HEK293 (cell line): Measurements from ENCODE around the gene HTT.

Source experiments
- CTCF ChIA-PET: fragments of 350-600 bp; formaldehyde crosslinking; extraction: SDS; loops from one replicate; lab custom pipeline; 2021; ENCODE audit warnings: antibody characterized with exemption; lab: Yijun Ruan, JAX
- POLR2A ChIA-PET: fragments of 300-600 bp; formaldehyde crosslinking; extraction: SDS; loops from one replicate; lab custom pipeline; 2020; ENCODE audit warnings: antibody characterized with exemption, inconsistent platforms; lab: Yijun Ruan, JAX
- H3K27ac ChIP-seq: fragments of 200-500 bp; sonication (Bioruptor generic); 2 replicates; pipeline ENCODE4 v1.5.1; 2014; ENCODE audit warnings: low read depth, low read length, control low read depth, inconsistent platforms; ENCODE audit errors: extremely low read depth
- H3K36me3 ChIP-seq, 2 experiments: fragments of 200-500 bp in 1 of 2; sonication (Bioruptor generic) in 1 of 2; 1 replicate in 1 of 2; 2 replicates in 1 of 2; pipeline ENCODE4 v1.5.1; 2014 to 2017; ENCODE audit warnings: inconsistent platforms in 2 of 2, low read length in 2 of 2; ENCODE audit not compliant: control insufficient read depth in 2 of 2, insufficient read depth in 1 of 2
- H3K4me1 ChIP-seq: fragments of 200-500 bp; sonication (Bioruptor generic); 2 replicates; pipeline ENCODE4 v1.5.1; 2014; ENCODE audit warnings: mild to moderate bottlenecking, low read length, inconsistent platforms; ENCODE audit not compliant: control insufficient read depth, insufficient read depth
- H3K4me3 ChIP-seq: 2 replicates; pipeline ENCODE4 v1.5.1; 2011; ENCODE audit warnings: low read depth, mild to moderate bottlenecking, control low read depth, low read length, moderate library complexity
- H3K9me3 ChIP-seq: fragments of 200-500 bp; sonication (Bioruptor generic); 2 replicates; pipeline ENCODE4 v1.5.1; 2014; ENCODE audit warnings: low read depth, low read length, inconsistent platforms; ENCODE audit not compliant: control insufficient read depth, insufficient read depth
- HIC1 ChIP-seq: fragments of 450-650 bp; formaldehyde crosslinking; IDR thresholded peaks from 2 replicates; pipeline ENCODE4 v1.5.1; 2016; ENCODE audit warnings: missing biosample characterization, missing genetic modification characterization
- IKZF3 ChIP-seq: fragments of 450-650 bp; IDR thresholded peaks from 2 replicates; pipeline ENCODE4 v1.5.0; 2018; ENCODE audit warnings: missing biosample characterization, mild to moderate bottlenecking, missing genetic modification characterization, moderate library complexity
- KLF1 ChIP-seq: fragments of 450-650 bp; formaldehyde crosslinking; IDR thresholded peaks from 2 replicates; pipeline ENCODE4 v1.5.1; 2016; ENCODE audit warnings: missing biosample characterization, missing genetic modification characterization
- KLF7 ChIP-seq: fragments of 450-650 bp; formaldehyde crosslinking; IDR thresholded peaks from 2 replicates; pipeline ENCODE4 v1.5.1; 2016; ENCODE audit warnings: missing biosample characterization, missing genetic modification characterization, borderline replicate concordance
- PATZ1 ChIP-seq: fragments of 450-650 bp; formaldehyde crosslinking; IDR thresholded peaks from 2 replicates; pipeline ENCODE4 v1.5.1; 2016; ENCODE audit warnings: missing biosample characterization, missing genetic modification characterization
- PRDM4 ChIP-seq: fragments of 450-650 bp; formaldehyde crosslinking; IDR thresholded peaks from 2 replicates; pipeline ENCODE4 v1.5.1; 2017; ENCODE audit warnings: missing biosample characterization, missing genetic modification characterization
- SETDB1 ChIP-seq: IDR thresholded peaks from one replicate; pipeline ENCODE4 v1.6.1; 2017; ENCODE audit warnings: mild to moderate bottlenecking, low read length, moderate library complexity, mixed read lengths; ENCODE audit not compliant: insufficient read length
- SP3 ChIP-seq: fragments of 450-650 bp; formaldehyde crosslinking; IDR thresholded peaks from 2 replicates; pipeline ENCODE4 v1.5.1; 2016; ENCODE audit warnings: missing biosample characterization, missing genetic modification characterization
- TSHZ1 ChIP-seq: fragments of 450-650 bp; formaldehyde crosslinking; IDR thresholded peaks from 2 replicates; pipeline ENCODE4 v1.5.1; 2016; ENCODE audit warnings: missing biosample characterization, missing genetic modification characterization, borderline replicate concordance
- ZNF112 ChIP-seq: fragments of 450-650 bp; formaldehyde crosslinking; IDR thresholded peaks from 2 replicates; pipeline ENCODE4 v1.5.0; 2017; ENCODE audit warnings: missing biosample characterization, missing genetic modification characterization
- ZNF132 ChIP-seq: fragments of 450-650 bp; formaldehyde crosslinking; IDR thresholded peaks from 2 replicates; pipeline ENCODE4 v1.5.1; 2017; ENCODE audit warnings: missing biosample characterization, missing genetic modification characterization, borderline replicate concordance
- ZNF169 ChIP-seq: fragments of 450-650 bp; formaldehyde crosslinking; IDR thresholded peaks from 2 replicates; pipeline ENCODE4 v1.5.1; 2016; ENCODE audit warnings: missing biosample characterization, missing genetic modification characterization
- ZNF292 ChIP-seq: fragments of 450-650 bp; formaldehyde crosslinking; IDR thresholded peaks from 2 replicates; pipeline ENCODE4 v1.5.1; 2016; ENCODE audit warnings: low read depth, missing biosample characterization, missing genetic modification characterization, borderline replicate concordance
- ZNF488 ChIP-seq: fragments of 450-650 bp; formaldehyde crosslinking; IDR thresholded peaks from 2 replicates; pipeline ENCODE4 v1.5.1; 2016; ENCODE audit warnings: missing biosample characterization, missing genetic modification characterization
- ZNF596 ChIP-seq: fragments of 450-650 bp; IDR thresholded peaks from 2 replicates; pipeline ENCODE4 v1.5.0; 2018; ENCODE audit warnings: missing biosample characterization, mild to moderate bottlenecking, missing genetic modification characterization, moderate library complexity
- ZNF610 ChIP-seq: fragments of 450-650 bp; formaldehyde crosslinking; IDR thresholded peaks from 2 replicates; pipeline ENCODE4 v1.5.1; 2016; ENCODE audit warnings: missing biosample characterization, missing genetic modification characterization, borderline replicate concordance
- ZNF621 ChIP-seq: fragments of 450-650 bp; formaldehyde crosslinking; IDR thresholded peaks from 2 replicates; pipeline ENCODE4 v1.5.1; 2017; ENCODE audit warnings: missing biosample characterization, missing genetic modification characterization
- ZNF624 ChIP-seq: fragments of 450-650 bp; formaldehyde crosslinking; IDR thresholded peaks from 2 replicates; pipeline ENCODE4 v1.5.1; 2017; ENCODE audit warnings: missing biosample characterization, missing genetic modification characterization
- ZNF654 ChIP-seq: fragments of 450-650 bp; formaldehyde crosslinking; IDR thresholded peaks from 2 replicates; pipeline ENCODE4 v1.5.1; 2016; ENCODE audit warnings: low read depth, missing biosample characterization, missing genetic modification characterization

Gene HTT

GRCh38 chr4:3107271-3107670 is 32.8 kb downstream of the HTT start:
- Histone ChIP-seq H3K27ac (no peak overlapping the region), H3K36me3 (peaks cover 8 to 79% of the 10 kb centered on the region in 2 experiments)

GRCh38 chr4:3107691-3108121 is 33.2 kb downstream of the HTT start:
- Histone ChIP-seq H3K27ac (no peak overlapping the region), H3K9me3 (no peaks in the 10 kb centered on the region)
- TF ChIP-seq ZNF624 (tag by site-specific recombination) = no peak
- TF ChIP-seq SETDB1 = no peak
- TF ChIP-seq ZNF112 (tag by site-specific recombination) = no peak
- TF ChIP-seq, all 188 proteins: peak for 0
- H3K36me3 ChIP-seq = peaks cover 8 to 79% of the 10 kb centered on the region in 2 experiments
- H3K4me3 ChIP-seq = no peak overlapping the region
- ChIA-PET POLR2A (no interaction called here), CTCF (interaction anchor here (0.6 to 2.6 kb wide), 13 partner anchors 9 to 373 kb away, joined by 3 to 23 read pairs (median 6); no protein-coding TSS in a partner anchor)
- H3K4me1 ChIP-seq = no peaks in the 10 kb centered on the region

More at GRCh38 chr4:3107271-3107670, 32.8 kb downstream of the HTT start:
- ChIA-PET CTCF (interaction anchor here (0.6 to 2.6 kb wide), 32 partner anchors 8 to 723 kb away, joined by 3 to 23 read pairs (median 4); partner anchors contain the start of gene HGFAC), POLR2A (no interaction called here)
- H3K9me3 ChIP-seq = no peaks in the 10 kb centered on the region
- TF ChIP-seq ZNF654 (tag by site-specific recombination) = no peak
- no peak for TF ChIP-seq ZNF292
- TF ChIP-seq ZNF169 = no peak
- no peak for TF ChIP-seq TSHZ1 (tag by site-specific recombination)
- no peak for TF ChIP-seq ZNF596 (tag by site-specific recombination)
- no peak for TF ChIP-seq ZNF621 (tag by site-specific recombination)
- no peak for TF ChIP-seq ZNF132 (tag by site-specific recombination)
- TF ChIP-seq KLF7 = no peak
- no peak for TF ChIP-seq IKZF3 (tag by site-specific recombination)
- TF ChIP-seq SP3 = no peak
- TF ChIP-seq HIC1 (tag by site-specific recombination) = no peak
- no peak for TF ChIP-seq ZNF488 (tag by site-specific recombination)
- H3K4me3 ChIP-seq = no peak overlapping the region
- H3K4me1 ChIP-seq = no peaks in the 10 kb centered on the region

GRCh38 chr4:3108211-3108610 is 33.7 kb downstream of the HTT start:
- no peak overlapping the region for H3K27ac ChIP-seq
- no peak overlapping the region for H3K4me3 ChIP-seq
- no peaks in the 10 kb centered on the region for H3K9me3 ChIP-seq
- H3K4me1 ChIP-seq = no peaks in the 10 kb centered on the region
- peaks cover 8 to 83% of the 10 kb centered on the region in 2 experiments for H3K36me3 ChIP-seq
- ChIA-PET CTCF (interaction anchor here (0.6 to 2.6 kb wide), 7 partner anchors 11 to 372 kb away, joined by 3 to 23 read pairs (median 6); no protein-coding TSS in a partner anchor), POLR2A (no interaction called here)
- no peak for TF ChIP-seq ZNF610 (tag by site-specific recombination)
- TF ChIP-seq KLF1 (tag by site-specific recombination) = no peak
- no peak for TF ChIP-seq PATZ1
- TF ChIP-seq PRDM4 (tag by site-specific recombination) = no peak
